ENCODE measurements around the gene SHISAL1. TPM values are rescaled to one million over a fixed set of nuclear protein-coding genes. Genes with fewer than 3 reads are reported as not detected.

The SHISAL1 gene
- total RNA-seq, 1 donor from 2014 or later, result 0.99 TPM

Other genes with a start within 250 kb of the SHISAL1 start
- gene PARVG, start 132.0 kb downstream of the SHISAL1 start, total RNA-seq, result 5.7 TPM
- 10.8 TPM for gene RTL6, start 185.3 kb upstream of the SHISAL1 start, total RNA-seq